ENCODE data around the gene TNC.

The TNC gene

GRCh38 chr9:115093520-115093919, 24.4 kb downstream of the TNC start:
- no peak overlapping the region for H3K27ac ChIP-seq (ENCODE audit: low read depth, low read length)
- no peaks in the 10 kb centered on the region for H3K9me3 ChIP-seq (ENCODE audit: control insufficient read depth, insufficient read depth, low read length)
- no peak overlapping the region for H3K4me2 ChIP-seq (ENCODE audit: low read length)
- no peaks in the 10 kb centered on the region for H3K9me2 ChIP-seq (replicated peaks; ENCODE audit: control insufficient read depth, low read length)
- H3K79me2 ChIP-seq (ENCODE audit: control insufficient read depth, low read length) = no peaks in the 10 kb centered on the region
- peaks cover 3% of the 10 kb centered on the region; the same call in 1 of the 2 replicates for H3K27me3 ChIP-seq (ENCODE audit: control insufficient read depth, low read length)
- H3K4me1 ChIP-seq (ENCODE audit: control insufficient read depth, low read length) = no peaks in the 10 kb centered on the region
- H3K36me3 ChIP-seq (ENCODE audit: control insufficient read depth, low read length) = no peaks in the 10 kb centered on the region
- no peaks in the 10 kb centered on the region for H3F3A ChIP-seq (ENCODE audit: control insufficient read depth, insufficient read depth)
- no peaks in the 10 kb centered on the region for H4K20me1 ChIP-seq (ENCODE audit: control insufficient read depth, insufficient read depth, low read depth, low read length)
- no peak overlapping the region for H3K4me3 ChIP-seq (ENCODE audit: low read length)
- no peak for TF ChIP-seq CTCF (IDR thresholded peaks at IDR 0.05; ENCODE audit: low read depth, low read length, poor library complexity, severe bottlenecking)
- TF ChIP-seq EZH2phosphoT487 (IDR thresholded peaks at IDR 0.05; ENCODE audit: borderline replicate concordance, low read length) = no peak

- Histone ChIP-seq H3K4me2 (ENCODE audit: low read length) (no peak overlapping the region), H4K20me1 (ENCODE audit: control insufficient read depth, insufficient read depth, low read depth, low read length) (no peaks in the 10 kb centered on the region), H3K79me2 (ENCODE audit: control insufficient read depth, low read length) (no peaks in the 10 kb centered on the region), H3K27me3 (ENCODE audit: control insufficient read depth, low read length) (peaks cover 3% of the 10 kb centered on the region; the same call in 1 of the 2 replicates), H3K9me3 (ENCODE audit: control insufficient read depth, insufficient read depth, low read length) (no peaks in the 10 kb centered on the region), H3K4me1 (ENCODE audit: control insufficient read depth, low read length) (no peaks in the 10 kb centered on the region), H3K9me2 (replicated peaks; ENCODE audit: control insufficient read depth, low read length) (no peaks in the 10 kb centered on the region), H3K27ac (ENCODE audit: low read depth, low read length) (no peak overlapping the region), H3K4me3 (ENCODE audit: low read length) (no peak overlapping the region), H3F3A (ENCODE audit: control insufficient read depth, insufficient read depth) (no peaks in the 10 kb centered on the region), H3K36me3 (ENCODE audit: control insufficient read depth, low read length) (no peaks in the 10 kb centered on the region)
- no peak for TF ChIP-seq EZH2phosphoT487 (IDR thresholded peaks at IDR 0.05; ENCODE audit: borderline replicate concordance, low read length)
- TF ChIP-seq CTCF (IDR thresholded peaks at IDR 0.05; ENCODE audit: low read depth, low read length, poor library complexity, severe bottlenecking) = no peak
These were observed 27.5 kb downstream of the TNC start for GRCh38 chr9:115090486-115090885.

GRCh38 chr9:115088860-115089259, 29.1 kb downstream of the TNC start:
- H4K20me1 ChIP-seq (ENCODE audit: control insufficient read depth, insufficient read depth, low read depth, low read length) = no peaks in the 10 kb centered on the region
- H3K4me3 ChIP-seq (ENCODE audit: low read length) = no peak overlapping the region
- no peaks in the 10 kb centered on the region for H3K79me2 ChIP-seq (ENCODE audit: control insufficient read depth, low read length)
- no peak overlapping the region for H3K27ac ChIP-seq (ENCODE audit: low read depth, low read length)
- H3K4me1 ChIP-seq (ENCODE audit: control insufficient read depth, low read length) = no peaks in the 10 kb centered on the region
- no peak overlapping the region for H3K4me2 ChIP-seq (ENCODE audit: low read length)
- H3K9me3 ChIP-seq (ENCODE audit: control insufficient read depth, insufficient read depth, low read length) = no peaks in the 10 kb centered on the region
- TF ChIP-seq CTCF (IDR thresholded peaks at IDR 0.05; ENCODE audit: low read depth, low read length, poor library complexity, severe bottlenecking) (no peak), EZH2phosphoT487 (IDR thresholded peaks at IDR 0.05; ENCODE audit: borderline replicate concordance, low read length) (no peak)
- H3K27me3 ChIP-seq (ENCODE audit: control insufficient read depth, low read length) = no peaks in the 10 kb centered on the region
- H3F3A ChIP-seq (ENCODE audit: control insufficient read depth, insufficient read depth) = no peaks in the 10 kb centered on the region
- H3K36me3 ChIP-seq (ENCODE audit: control insufficient read depth, low read length) = no peaks in the 10 kb centered on the region
- no peaks in the 10 kb centered on the region for H3K9me2 ChIP-seq (replicated peaks; ENCODE audit: control insufficient read depth, low read length)

DNA sequence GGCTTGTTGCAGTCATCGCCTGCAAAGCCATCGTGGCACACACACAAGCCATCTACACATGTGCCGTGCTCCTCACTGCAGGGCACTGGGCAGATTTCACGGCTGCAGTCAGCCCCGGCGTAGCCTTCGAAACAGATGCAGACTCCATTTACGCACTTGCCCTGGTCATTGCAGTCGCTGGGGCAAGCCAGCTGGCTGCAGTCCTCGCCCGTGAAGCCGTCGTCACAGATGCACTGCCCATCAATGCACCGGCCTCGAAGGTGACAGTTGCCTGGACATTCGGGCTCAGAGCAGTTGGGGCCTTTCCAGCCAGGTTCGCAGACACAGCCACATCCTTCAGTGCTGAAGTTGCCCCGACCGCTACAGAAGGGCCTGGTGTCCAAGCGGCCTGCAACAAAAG, 31.1 kb downstream of the TNC start:
- Histone ChIP-seq H3K36me3 (ENCODE audit: control insufficient read depth, low read length) (no peaks in the 10 kb centered on the region), H3K9me3 (ENCODE audit: control insufficient read depth, insufficient read depth, low read length) (no peaks in the 10 kb centered on the region), H3K9me2 (replicated peaks; ENCODE audit: control insufficient read depth, low read length) (no peaks in the 10 kb centered on the region), H3K27ac (ENCODE audit: low read depth, low read length) (no peak overlapping the region), H3K4me2 (ENCODE audit: low read length) (no peak overlapping the region), H3K4me1 (ENCODE audit: control insufficient read depth, low read length) (no peaks in the 10 kb centered on the region), H3K4me3 (ENCODE audit: low read length) (no peak overlapping the region), H4K20me1 (ENCODE audit: control insufficient read depth, insufficient read depth, low read depth, low read length) (no peaks in the 10 kb centered on the region), H3K79me2 (ENCODE audit: control insufficient read depth, low read length) (no peaks in the 10 kb centered on the region), H3K27me3 (ENCODE audit: control insufficient read depth, low read length) (no peaks in the 10 kb centered on the region), H3F3A (ENCODE audit: control insufficient read depth, insufficient read depth) (no peaks in the 10 kb centered on the region)
- TF ChIP-seq CTCF (IDR thresholded peaks at IDR 0.05; ENCODE audit: low read depth, low read length, poor library complexity, severe bottlenecking) = no peak
- no peak for TF ChIP-seq EZH2phosphoT487 (IDR thresholded peaks at IDR 0.05; ENCODE audit: borderline replicate concordance, low read length)
